Stimulated activated CD4-positive, alpha-beta T cell treated with anti-CD3 and anti-CD28 coated beads, Interleukin-15, amount 100 ng/mL, for 48 hours (primary cell): ENCODE data around the gene CUBN.

ENCODE experiments used
- DNase-seq, 2 donors: peaks; one replicate each; pipeline ENCODE4 v3.0.0-alpha.2; 2020; ENCODE audit warnings: low read depth in 2 of 2

Gene CUBN

DNA sequence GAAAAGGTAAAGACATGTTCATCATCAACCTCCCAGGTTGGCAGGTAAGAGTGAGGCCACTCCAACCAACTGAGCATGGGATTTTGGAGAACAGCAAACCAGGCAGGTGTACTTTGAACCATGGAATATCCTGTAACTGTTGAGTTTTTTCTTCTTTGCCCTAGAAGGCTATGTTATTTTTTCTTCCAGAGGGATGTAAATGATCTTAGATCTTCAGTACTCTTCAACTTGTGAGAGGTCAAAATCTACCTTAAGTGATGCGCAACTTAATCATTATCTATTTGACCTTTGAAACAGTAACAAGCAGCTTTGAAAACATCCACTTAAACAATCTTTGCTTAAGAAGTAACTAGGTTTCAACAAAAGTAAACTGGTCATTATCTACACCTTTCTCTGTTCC lies at the start of gene CUBN:
TSS of gene CUBN (minus strand) at position 71 of the 400 bp plus-strand sequence. CDS start at position 25, 46 bp downstream.
- DNase-seq, result no peak

- DNase-seq, result no peak
Observed at GRCh38 chr10:17179002-17179401, 49.4 kb upstream of the CUBN start.

- no peak for DNase-seq
Observed at GRCh38 chr10:17178006-17178405, 48.4 kb upstream of the CUBN start.

DNA sequence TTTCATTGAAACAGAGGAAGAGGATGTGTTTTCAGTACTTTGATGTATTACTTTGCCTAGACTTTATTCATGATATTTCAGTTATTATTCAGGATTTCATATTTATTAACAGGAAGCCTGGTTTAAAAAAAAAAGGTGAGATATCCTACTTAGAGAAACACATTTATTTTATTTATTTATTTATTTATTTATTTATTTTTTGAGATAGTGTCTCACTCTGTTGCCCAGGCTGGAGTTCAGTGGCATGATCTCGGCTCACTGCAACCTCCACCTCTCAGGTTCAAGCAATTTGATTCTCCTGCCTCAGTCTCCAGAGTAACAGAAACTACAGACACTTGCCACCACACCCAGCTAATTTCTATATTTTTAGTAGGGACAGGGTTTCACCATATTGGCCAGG lies 47.4 kb upstream of the CUBN start:
- no peak for DNase-seq

GRCh38 chr10:17176091-17176490 lies 46.5 kb upstream of the CUBN start:
- DNase-seq, result no peak

DNA sequence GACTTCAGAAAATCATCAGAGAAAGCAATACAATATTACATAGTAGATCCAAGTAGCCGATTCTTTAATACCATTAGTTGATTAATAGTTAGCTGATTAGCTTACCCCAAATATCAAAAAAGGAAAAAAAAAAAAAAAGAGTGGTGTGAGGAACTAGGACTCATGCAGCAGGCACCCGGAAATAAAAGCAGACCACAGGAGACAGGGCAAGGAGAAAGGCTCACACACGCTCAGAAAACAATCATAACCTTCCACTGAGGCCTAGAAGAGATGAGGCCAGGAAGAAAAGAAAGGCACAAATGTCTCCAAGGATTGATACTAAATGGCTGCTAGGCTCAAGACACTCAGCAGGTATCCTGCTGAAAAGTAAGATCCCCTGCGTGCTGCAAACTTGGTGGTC lies 45.9 kb upstream of the CUBN start:
- DNase-seq, result no peak

GRCh38 chr10:17174626-17175025 lies 45.0 kb upstream of the CUBN start:
- no peak for DNase-seq

DNA sequence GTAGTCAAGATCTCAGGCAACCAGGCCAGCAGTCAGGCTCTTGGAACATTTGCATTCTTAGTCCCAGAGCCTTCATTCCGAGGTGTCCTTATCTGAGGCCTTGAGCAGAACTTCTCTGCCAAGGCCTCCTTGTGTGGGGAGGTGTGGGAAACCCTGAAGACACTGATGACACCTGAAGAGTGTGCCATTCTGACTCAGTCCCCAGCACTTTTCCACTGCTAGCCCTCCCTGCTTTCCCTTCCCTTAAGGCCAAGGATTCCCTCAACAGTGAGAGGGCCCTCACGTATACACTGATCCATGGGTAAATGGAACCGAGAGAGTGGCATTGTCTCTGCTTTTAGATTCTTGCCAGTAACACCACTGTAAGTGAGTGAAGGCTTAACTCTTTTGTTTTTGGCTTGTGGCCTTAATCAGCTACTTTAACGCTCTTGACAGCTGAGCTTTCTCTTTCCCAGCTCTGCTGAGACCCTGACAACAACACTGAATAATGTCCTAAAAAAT lies 41.6 kb upstream of the CUBN start:
- no peak for DNase-seq

- DNase-seq, result no peak
Observed at GRCh38 chr10:17169803-17170202, 40.2 kb upstream of the CUBN start.

DNA sequence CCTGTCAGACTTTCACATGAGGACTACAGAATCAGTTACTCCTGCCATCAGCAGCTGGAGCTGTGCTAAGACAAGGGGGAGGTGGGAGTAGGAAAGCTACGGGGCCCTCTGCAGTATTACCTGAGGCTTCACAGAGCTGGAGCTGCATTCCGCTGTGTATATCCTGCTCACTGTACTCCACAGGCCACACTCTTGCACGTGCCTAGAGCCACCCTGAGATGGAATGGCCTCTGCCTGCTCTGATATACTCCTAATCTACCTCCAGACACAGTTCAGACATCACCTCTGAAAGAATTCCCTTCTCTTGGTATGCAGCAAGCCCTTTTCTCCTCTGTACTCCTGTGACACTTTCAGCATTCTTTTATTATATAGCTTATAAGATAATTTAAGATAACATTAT lies 37.1 kb upstream of the CUBN start:
- no peak for DNase-seq

DNA sequence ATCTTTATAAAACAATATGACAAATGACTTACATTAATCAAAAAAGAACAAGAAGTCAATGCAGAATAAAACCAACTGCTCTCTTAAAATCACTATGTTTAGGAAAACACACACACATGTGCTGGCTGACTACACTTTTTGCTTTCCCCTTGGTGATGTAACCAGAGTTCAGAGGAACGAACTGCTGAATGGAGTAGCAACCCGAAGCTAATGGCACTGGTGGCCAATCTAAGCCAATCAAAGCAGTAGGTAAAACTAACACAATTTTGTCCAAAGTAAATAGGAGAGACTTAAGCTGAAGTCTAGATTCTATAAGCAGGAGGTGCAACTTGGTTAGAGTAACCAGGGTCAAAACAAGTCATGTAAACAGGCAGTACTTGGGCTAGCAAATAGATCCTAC lies 33.2 kb upstream of the CUBN start:
- DNase-seq, result no peak

DNA sequence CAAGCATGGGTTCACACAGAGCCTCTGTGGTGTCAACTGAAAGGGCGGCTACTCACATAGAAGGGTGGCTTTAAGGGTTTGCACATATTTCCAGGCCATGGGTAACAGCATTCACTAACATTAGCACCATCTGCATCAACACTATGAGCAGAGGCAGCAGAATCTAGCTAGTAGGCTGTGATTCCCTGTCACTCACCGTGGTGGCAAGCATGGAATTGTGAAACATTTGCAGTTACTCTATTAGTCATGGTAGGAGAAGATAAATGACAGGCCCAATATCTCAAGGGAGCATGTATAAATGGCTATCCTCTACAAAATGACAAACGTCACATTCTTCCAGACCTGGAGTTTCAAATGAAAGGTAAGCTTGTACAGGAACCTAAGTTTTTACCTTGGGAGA lies 32.2 kb upstream of the CUBN start:
- no peak for DNase-seq

- no peak for DNase-seq
Observed at GRCh38 chr10:17157024-17157423, 27.4 kb upstream of the CUBN start.

DNA sequence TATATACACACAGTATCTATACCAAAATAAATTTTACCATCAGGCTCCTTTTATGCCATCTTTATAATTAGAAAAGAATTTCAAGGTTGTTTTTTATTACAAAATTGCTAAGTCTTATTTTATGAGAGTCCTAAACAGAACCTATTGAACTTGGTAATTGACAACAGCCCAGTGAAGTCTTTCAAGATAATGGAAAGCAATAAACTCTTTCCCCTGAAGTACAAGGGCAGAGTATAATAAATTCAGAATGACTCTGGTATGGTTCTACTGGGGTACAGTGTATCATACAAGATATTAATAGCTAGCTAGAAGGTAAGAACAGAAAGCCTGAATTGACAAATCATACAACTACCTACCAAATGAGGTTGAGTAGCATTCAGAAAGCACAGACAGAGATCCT lies 26.2 kb upstream of the CUBN start:
- no peak for DNase-seq

DNA sequence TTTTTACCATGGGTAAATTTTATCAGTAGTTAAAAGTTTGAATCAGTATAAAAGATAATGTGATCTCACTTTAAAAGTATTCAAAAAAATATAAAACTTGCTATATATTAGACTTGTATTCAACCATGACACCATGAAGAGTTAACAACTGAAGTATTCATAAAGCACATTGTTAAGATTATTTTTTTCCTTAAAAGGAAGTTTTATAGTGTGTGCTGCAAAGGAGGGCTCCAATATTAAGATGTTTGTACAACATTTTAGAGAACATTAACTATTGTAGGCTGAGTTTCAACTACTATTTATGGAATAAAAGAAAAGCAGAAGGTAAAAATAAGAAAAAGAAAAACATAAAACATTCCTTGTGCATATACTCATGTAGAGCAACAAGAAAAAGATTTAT lies 24.5 kb upstream of the CUBN start:
- DNase-seq, result no peak

- no peak for DNase-seq
Observed at GRCh38 chr10:17153321-17153720, 23.7 kb upstream of the CUBN start.

DNA sequence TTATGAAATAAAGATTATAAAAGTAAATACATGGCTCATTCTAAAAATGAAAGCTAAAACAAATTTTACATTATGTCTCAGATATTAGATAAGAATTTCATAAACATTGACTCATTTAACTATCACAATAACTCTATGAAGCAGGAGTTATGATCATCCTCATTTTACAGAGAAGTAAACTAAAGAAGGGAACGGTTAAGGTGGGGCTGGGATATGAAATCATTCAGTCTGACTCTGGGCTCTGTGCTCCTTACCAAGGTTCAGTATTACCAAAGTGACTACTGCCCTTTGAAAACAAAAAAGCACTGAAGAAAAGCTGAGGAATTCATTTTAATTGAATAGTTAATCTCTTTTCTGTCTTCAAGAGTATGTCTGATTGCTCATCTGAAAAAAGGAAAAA lies 22.1 kb upstream of the CUBN start:
- no peak for DNase-seq

GRCh38 chr10:17147884-17148489 lies 18.4 kb upstream of the CUBN start:
- no peak for DNase-seq

DNA sequence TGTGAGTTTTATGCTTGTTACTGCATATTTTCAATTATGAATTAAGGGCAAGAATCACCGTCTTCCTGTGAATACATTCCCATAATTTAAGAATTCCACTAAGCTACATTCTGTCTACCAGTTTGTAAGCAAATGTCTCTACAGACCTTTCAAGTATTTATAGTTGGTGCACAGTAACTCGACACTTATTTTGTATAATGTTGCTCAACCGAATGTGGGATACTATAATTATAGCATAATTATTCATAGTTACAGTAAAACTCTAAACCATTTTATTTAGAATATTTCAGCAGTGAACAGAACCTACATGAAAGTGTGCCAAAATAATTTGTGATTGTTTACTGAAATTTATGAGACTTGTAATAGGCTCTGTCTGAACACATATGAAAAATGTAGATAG lies 17.3 kb upstream of the CUBN start:
- DNase-seq, result no peak

GRCh38 chr10:17145239-17145638 lies 15.6 kb upstream of the CUBN start:
- no peak for DNase-seq

DNA sequence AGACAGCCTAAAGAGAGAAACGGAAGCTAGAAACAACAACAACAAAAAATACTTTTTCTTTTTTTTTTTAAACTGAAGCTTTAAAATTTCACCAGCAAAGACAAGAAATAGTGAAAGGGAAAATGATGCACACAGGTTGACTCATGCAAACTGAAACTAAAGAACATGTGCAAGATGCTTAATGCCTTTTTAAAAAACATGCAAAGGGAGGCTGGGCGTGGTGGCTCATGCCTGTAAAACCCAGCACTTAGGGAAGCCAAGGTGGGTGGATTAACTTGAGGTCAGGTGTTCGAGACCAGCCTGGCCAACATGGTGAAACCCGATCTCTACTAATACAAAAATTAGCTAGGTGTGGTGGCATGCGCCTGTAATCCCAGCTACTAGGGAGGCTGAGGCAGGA lies 15.1 kb upstream of the CUBN start:
- peak; percentile 46 to 49 for DNase-seq

DNA sequence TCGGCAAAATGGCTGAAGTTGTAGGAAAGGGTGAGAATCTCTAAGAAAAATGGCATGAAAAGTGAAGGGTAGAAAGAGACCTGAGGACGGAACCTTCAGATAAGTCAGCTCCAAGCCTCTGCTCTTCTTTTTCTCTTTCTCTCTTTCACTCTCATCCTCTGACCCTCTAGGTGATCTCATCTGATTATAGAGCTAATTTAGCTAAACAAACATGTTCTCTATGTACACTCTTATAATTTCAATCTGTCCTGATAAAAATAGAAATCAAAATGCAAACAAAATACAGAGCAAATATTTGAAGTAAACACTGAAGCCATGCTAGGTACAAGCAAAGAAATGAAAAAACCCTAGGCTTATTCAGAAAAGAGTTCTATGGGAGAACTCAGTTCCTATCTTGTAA lies 14.4 kb upstream of the CUBN start:
- DNase-seq, result no peak

DNA sequence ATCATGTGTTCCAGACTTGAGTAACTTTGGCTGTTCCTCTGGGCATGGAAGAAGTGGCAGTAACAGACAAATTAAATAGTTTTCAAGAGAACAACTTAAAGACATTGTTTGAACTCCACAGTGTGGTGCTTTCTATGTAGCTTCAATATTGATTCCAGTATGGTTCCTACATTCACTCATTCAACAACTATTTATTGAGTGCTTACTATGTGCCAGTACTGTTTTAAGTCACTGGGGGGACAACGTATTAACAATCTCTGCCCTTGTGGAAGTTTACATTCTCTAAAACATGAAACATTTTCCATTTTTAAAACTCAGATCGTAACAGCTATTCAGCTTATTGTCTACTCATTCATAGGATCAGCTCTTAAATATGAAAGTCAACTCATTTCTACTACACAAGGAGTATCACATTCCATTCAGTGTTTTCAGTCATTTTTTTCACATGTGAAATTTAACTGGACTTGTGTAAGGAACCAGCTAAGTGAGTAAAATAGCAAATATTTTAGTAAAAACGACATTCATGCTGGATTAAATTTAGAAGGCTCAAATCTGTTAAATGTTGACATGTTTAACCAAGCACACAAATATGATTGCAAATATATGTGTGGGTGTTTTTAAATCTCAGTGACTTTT lies 13.6 kb upstream of the CUBN start:
- no peak for DNase-seq
